Thoracic aorta (tissue), 2 donors: ENCODE results near the gene RPH3AL. TPM values are rescaled to one million over a fixed set of nuclear protein-coding genes. Genes with fewer than 3 reads are reported as not detected.

Source experiments
- ATAC-seq: fragments of 150-250 bp; one replicate; pipeline ENCODE4 v1.8.0; 2017; ENCODE audit warnings: low read depth; ENCODE audit not compliant: insufficient number of reproducible peaks, low FRiP score
- DNase-seq: peaks from one replicate; pipeline ENCODE4 v3.0.0-alpha.2; 2020; ENCODE audit warnings: low spot score
- H3K27ac ChIP-seq, 2 donors: fragments of 200-600 bp; sonication (generic); 1 replicate in 1 of 2; 2 replicates in 1 of 2; pipeline ENCODE4 v1.5.1; 2016; ENCODE audit warnings: mild to moderate bottlenecking in 2 of 2, moderate library complexity in 2 of 2
- H3K27me3 ChIP-seq: fragments of 200-600 bp; sonication (generic); replicated peaks from 2 replicates; pipeline ENCODE4 v1.6.0; 2016; ENCODE audit warnings: mild to moderate bottlenecking; ENCODE audit not compliant: insufficient read depth
- H3K36me3 ChIP-seq: fragments of 200-600 bp; sonication (generic); one replicate; pipeline ENCODE4 v1.5.1; 2016
- H3K4me1 ChIP-seq, 2 donors: fragments of 200-600 bp; sonication (generic); 1 replicate in 1 of 2; 2 replicates in 1 of 2; pipeline versions ENCODE4 v1.5.1 to v1.6.0; 2016; ENCODE audit warnings: low read depth in 2 of 2, mild to moderate bottlenecking in 1 of 2; ENCODE audit not compliant: control insufficient read depth in 1 of 2
- H3K4me3 ChIP-seq: fragments of 200-600 bp; sonication (generic); 2 replicates; pipeline ENCODE4 v1.5.1; 2016; ENCODE audit warnings: mild to moderate bottlenecking
- H3K9me3 ChIP-seq: fragments of 200-600 bp; sonication (generic); 2 replicates; pipeline ENCODE4 v1.5.1; 2016
- total RNA-seq, 2 donors: library from RNA; depleted of rRNA; stranded (reverse); fragments of >200 nt; gene quantifications; one replicate each; pipeline versions ENCODE4 v1.1.0 to v1.2.3, GENCODE V29; 2016
- TF ChIP-seq, protein P1 (sequence below): fragments of 200-600 bp; sonication (generic); IDR thresholded peaks from one replicate; pipeline ENCODE4 v1.5.1; 2019; ENCODE audit warnings: antibody characterized with exemption

RPH3AL gene
- total RNA-seq, 2 donors from 2014 or later, result 6.5 to 33.1 TPM

DNA sequence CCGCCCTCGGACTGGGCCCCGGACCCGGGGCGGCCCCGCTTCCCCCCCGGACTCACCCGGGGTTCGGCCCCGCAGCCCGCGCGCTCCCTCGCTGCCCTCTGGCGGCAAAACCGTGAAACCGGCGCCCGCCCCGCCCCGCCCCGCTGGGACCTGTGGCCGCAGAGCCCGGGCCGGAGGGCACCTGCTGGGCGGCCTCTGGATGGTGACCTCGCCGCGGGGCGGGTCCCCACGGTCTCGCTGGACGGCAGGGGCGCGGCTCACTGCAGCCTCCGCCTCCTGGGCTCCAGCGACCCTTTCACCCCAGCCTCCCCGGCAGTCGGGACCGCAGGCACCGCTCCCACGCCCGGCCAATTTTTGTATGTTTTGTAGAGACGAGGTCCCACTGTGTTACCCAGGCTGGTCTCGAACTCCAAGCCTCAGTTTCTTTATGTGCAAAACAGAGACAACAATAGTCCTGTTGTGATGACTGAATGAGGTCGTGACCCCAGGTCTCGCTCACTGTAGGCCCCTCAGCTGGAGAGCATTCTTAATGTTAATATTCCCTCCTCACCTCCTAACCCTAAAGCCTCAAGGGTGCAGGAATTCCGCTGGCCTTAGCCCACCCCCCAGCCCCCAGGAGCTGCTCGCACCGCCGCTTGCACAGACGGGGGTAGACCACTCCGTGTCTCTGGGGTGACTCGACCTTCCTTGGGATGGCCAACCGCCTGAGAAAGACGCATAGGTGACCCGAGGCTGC, 33.7 kb upstream of the RPH3AL start:
- peak overlapping the region; percentile 58 for H3K4me3 ChIP-seq
- no peak overlapping the region for H3K27ac ChIP-seq
- TF ChIP-seq, protein P1, sequence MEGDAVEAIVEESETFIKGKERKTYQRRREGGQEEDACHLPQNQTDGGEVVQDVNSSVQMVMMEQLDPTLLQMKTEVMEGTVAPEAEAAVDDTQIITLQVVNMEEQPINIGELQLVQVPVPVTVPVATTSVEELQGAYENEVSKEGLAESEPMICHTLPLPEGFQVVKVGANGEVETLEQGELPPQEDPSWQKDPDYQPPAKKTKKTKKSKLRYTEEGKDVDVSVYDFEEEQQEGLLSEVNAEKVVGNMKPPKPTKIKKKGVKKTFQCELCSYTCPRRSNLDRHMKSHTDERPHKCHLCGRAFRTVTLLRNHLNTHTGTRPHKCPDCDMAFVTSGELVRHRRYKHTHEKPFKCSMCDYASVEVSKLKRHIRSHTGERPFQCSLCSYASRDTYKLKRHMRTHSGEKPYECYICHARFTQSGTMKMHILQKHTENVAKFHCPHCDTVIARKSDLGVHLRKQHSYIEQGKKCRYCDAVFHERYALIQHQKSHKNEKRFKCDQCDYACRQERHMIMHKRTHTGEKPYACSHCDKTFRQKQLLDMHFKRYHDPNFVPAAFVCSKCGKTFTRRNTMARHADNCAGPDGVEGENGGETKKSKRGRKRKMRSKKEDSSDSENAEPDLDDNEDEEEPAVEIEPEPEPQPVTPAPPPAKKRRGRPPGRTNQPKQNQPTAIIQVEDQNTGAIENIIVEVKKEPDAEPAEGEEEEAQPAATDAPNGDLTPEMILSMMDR, result peak; percentile 50
- no peaks in the 10 kb centered on the region for H3K36me3 ChIP-seq
- no peaks in the 10 kb centered on the region for H3K27me3 ChIP-seq
- ATAC-seq (no peak), DNase-seq (no peak)
- H3K4me1 ChIP-seq, result peaks cover 2 to 13% of the 10 kb centered on the region in 2 donors
- H3K9me3 ChIP-seq, result no peaks in the 10 kb centered on the region

DNA sequence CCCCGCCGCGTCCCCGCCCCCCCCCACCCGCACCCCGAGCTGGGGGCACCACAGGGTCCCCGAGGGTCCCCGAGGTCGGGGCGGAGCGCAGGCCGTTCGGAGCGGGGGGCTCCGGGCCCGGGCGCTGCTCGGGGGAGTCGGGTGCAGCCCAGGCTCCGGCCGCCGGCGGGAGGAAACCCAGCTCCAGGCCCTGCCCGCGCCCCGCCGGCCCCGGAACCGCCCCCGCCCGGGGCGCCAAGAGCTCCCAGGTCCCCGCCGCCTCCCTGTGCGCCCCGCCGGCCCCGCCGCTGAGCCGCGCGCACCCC, 33.2 kb upstream of the RPH3AL start:
- Histone ChIP-seq H3K27ac (no peak overlapping the region), H3K4me3 (peak overlapping the region; percentile 58), H3K9me3 (no peaks in the 10 kb centered on the region), H3K27me3 (no peaks in the 10 kb centered on the region), H3K36me3 (no peaks in the 10 kb centered on the region), H3K4me1 (peaks cover 2 to 13% of the 10 kb centered on the region in 2 donors)
- TF ChIP-seq, protein P1, result no peak
- DNase-seq (no peak), ATAC-seq (no peak)

DNA sequence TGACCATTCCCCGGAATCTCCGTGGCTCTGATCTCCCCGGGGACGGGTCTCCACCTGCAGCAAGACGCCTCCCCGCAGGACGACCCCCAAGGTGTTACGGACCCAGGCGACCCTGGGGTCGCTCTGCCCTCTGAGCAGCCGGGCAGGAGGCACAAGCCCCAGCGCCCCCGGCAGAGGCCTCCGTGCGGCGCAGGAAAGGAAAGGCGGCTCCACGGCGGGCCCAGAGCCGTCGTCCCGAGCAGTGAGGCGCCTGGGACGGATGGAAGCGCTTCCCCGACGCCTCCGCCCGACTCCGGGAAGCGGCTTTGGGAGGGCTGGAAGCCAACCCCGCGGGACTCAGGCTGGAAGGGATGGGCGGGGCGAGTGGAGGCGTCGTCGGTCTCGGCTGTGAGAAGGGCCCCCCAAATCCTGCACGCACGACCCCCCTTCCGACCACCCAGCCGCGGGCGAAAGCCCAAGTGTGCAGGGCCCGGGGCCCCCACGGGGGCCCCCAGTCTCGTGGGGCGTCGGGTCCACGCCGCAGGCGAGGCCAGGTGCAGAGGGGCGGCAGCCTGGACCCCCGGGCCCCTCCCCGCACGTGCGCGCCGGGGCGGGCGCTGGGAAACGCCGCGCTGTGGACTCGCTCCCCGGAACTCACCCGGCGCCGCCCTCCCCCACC, 32.7 kb upstream of the RPH3AL start:
- Histone ChIP-seq H3K4me1 (peaks cover 2 to 13% of the 10 kb centered on the region in 2 donors), H3K27me3 (no peaks in the 10 kb centered on the region), H3K9me3 (no peaks in the 10 kb centered on the region), H3K4me3 (peak overlapping the region; percentile 58), H3K36me3 (no peaks in the 10 kb centered on the region), H3K27ac (no peak overlapping the region)
- TF ChIP-seq, protein P1, result no peak
- DNase-seq (no peak), ATAC-seq (no peak)

DNA sequence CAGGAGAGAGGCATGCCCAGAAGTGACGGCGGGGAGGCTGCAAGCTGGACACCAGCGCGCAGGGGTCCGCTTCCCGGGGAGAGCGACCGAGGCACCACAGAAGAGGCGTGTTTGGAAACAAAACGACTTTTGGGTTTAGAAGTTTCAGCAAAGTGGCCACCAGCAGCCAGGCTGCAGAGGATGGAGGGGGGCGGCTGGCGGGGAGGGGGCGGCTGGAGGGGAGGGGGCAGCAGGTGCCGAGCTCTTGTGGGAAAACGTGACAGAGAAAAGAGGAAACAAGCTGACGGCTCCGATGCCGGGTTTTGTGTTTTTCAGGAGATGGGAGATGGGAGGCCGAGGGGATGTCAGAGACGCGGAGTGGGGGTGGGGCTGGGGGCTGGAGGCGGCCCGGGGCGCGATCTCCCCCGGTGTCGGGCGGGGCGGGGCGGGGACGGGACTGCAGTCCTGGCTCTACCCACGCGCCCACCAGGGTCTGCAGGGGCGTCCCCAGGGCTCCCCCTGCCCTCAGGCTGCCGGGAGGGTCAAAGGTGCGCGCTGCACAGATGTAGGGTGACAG, 32.1 kb upstream of the RPH3AL start:
- Histone ChIP-seq H3K4me3 (peak overlapping the region; percentile 58), H3K9me3 (no peaks in the 10 kb centered on the region), H3K4me1 (peaks cover 2 to 13% of the 10 kb centered on the region in 2 donors), H3K36me3 (no peaks in the 10 kb centered on the region), H3K27ac (no peak overlapping the region), H3K27me3 (no peaks in the 10 kb centered on the region)
- DNase-seq, result no peak
- TF ChIP-seq, protein P1, result no peak
- ATAC-seq, result no peak

DNA sequence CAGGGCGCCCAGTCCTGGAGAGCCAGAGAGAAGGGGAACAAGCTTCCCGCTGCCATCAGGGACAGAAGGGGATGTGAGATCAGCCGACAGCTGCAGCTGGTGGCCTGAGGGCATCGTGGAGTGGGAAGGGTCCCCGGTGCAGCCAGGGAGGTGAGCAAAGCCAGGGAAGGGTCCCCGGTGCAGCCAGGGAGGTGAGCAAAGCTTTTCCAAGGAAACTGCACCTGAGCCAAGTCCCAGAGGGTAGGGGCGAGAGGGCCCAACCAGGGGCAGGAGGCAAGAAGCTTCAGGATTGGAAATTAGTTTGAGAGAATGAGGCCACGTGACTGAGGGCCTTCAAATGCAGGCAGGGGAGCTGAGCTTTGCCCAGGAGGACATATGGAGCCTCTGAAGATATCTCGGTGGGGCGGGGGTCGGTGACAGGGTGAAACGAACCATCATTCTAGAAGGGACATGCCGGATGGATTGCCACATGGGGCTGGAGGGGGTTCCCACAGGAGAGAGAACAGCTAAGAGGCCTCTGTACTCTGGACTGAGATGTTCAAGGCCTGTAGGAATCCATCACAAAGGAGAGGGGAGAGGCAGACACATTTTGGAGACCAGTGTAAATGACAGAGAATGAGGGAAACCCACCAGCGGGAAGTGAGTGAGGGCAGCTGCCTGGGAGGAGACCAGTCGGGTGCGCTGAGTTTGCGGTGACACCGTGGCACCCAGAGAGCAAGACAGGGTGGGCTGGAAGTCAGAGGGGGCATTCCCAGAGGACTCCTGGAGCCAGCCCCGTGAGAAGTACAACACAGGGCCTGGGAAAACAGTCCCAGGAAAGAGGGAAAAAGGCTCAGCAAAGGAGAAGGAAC, 31.4 kb upstream of the RPH3AL start:
- Histone ChIP-seq H3K4me3 (no peak overlapping the region), H3K4me1 (peaks cover 2 to 13% of the 10 kb centered on the region in 2 donors), H3K27ac (no peak overlapping the region), H3K27me3 (no peaks in the 10 kb centered on the region), H3K36me3 (no peaks in the 10 kb centered on the region), H3K9me3 (no peaks in the 10 kb centered on the region)
- DNase-seq (no peak), ATAC-seq (no peak)
- TF ChIP-seq, protein P1, result no peak
